ENCODE data around the gene ZGPAT.

- no peak for TF ChIP-seq POLR2A (IDR thresholded peaks at IDR 0.05)
- no peak for TF ChIP-seq POLR2AphosphoS5 (IDR thresholded peaks at IDR 0.05)
- no peak for TF ChIP-seq CTCF (IDR thresholded peaks at IDR 0.05)
- no peak for TF ChIP-seq EP300 (IDR thresholded peaks at IDR 0.05)
Observed at GRCh38 chr20:63746751-63747315, 39.0 kb downstream of the ZGPAT start.

Measured in upper lobe of left lung (tissue), 4 donors.